ENCODE measurements around the gene BTF3L4.
"Not testable (repeated sequence)": the region's sequence is repeated elsewhere in the genome, so short reads cannot be mapped to it uniquely, and the experiment has no call there.

Gene BTF3L4

GRCh38 chr1:52056163-52056936 is at the start of gene BTF3L4:
BTF3L4 (plus strand) TSS chr1:52056295; CDS start chr1:52059848, 3,553 bp downstream.
- H3K4me3 ChIP-seq (ENCODE audit: low read length): peak within 1 kb of the TSS; percentile 94
- peak; percentile 91 for DNase-seq (ENCODE audit: low read depth)

GRCh38 chr1:52007215-52008002 is 48.7 kb upstream of the BTF3L4 start:
- no peak for TF ChIP-seq CTCF (conservative IDR thresholded peaks at IDR 0.05; ENCODE audit: low read length)
- H3K4me3 ChIP-seq (ENCODE audit: low read length): no peak overlapping the region
- DNase-seq (ENCODE audit: low read depth): peak; percentile 52

More at GRCh38 chr1:52056163-52056936, at the start of gene BTF3L4:
- no peak for TF ChIP-seq CTCF (conservative IDR thresholded peaks at IDR 0.05; ENCODE audit: low read length)

GRCh38 chr1:52008071-52008809 is 47.9 kb upstream of the BTF3L4 start:
- H3K4me3 ChIP-seq (ENCODE audit: low read length): no peak overlapping the region
- TF ChIP-seq CTCF (conservative IDR thresholded peaks at IDR 0.05; ENCODE audit: low read length): no peak
- DNase-seq (ENCODE audit: low read depth): no peak

GRCh38 chr1:52022133-52022532 is 34.0 kb upstream of the BTF3L4 start:
- DNase-seq (ENCODE audit: low read depth): no peak
- no peak overlapping the region for H3K4me3 ChIP-seq (ENCODE audit: low read length)
- no peak for TF ChIP-seq CTCF (conservative IDR thresholded peaks at IDR 0.05; ENCODE audit: low read length)

- TF ChIP-seq CTCF (conservative IDR thresholded peaks at IDR 0.05; ENCODE audit: low read length): no peak
- H3K4me3 ChIP-seq (ENCODE audit: low read length): no peak overlapping the region
- no peak for DNase-seq (ENCODE audit: low read depth)
These were observed 29.8 kb upstream of the BTF3L4 start for GRCh38 chr1:52026278-52026677.

GRCh38 chr1:52028328-52028727 is 27.8 kb upstream of the BTF3L4 start:
- DNase-seq (ENCODE audit: low read depth): no peak
- no peak for TF ChIP-seq CTCF (conservative IDR thresholded peaks at IDR 0.05; ENCODE audit: low read length)
- H3K4me3 ChIP-seq (ENCODE audit: low read length): no peak overlapping the region

- not testable (repeated sequence) for DNase-seq (ENCODE audit: low read depth); H3K4me3 ChIP-seq (ENCODE audit: low read length)
These were observed 27.3 kb upstream of the BTF3L4 start for GRCh38 chr1:52028839-52029238.
